WTC11 (cell line): ENCODE results near the gene SSRP1.

ENCODE experiments used
- CTCF ChIP-seq: fragments of 200-600 bp; IDR thresholded peaks from 2 replicates; pipeline ENCODE4 v1.8.0; 2022; ENCODE audit warnings: antibody characterized with exemption
- E2F1 ChIP-seq: sonication (generic); formaldehyde crosslinking; IDR thresholded peaks from 2 replicates; pipeline ENCODE4 v1.8.0; 2022; ENCODE audit warnings: mild to moderate bottlenecking, missing genetic modification reagents
- SMAD4 ChIP-seq: sonication (generic); formaldehyde crosslinking; IDR thresholded peaks from 2 replicates; pipeline ENCODE4 v1.8.0; 2022; ENCODE audit warnings: mild to moderate bottlenecking, missing genetic modification reagents
- USF2 ChIP-seq: sonication (generic); formaldehyde crosslinking; IDR thresholded peaks from 2 replicates; pipeline ENCODE4 v1.8.1; 2023; ENCODE audit warnings: mild to moderate bottlenecking, missing genetic modification reagents, moderate library complexity
- ZNF219 ChIP-seq: sonication (generic); formaldehyde crosslinking; IDR thresholded peaks from 2 replicates; pipeline ENCODE4 v1.8.0; 2023; ENCODE audit warnings: missing genetic modification reagents, mild to moderate bottlenecking, borderline replicate concordance
- ZNF425 ChIP-seq: fragments of 250-450 bp; sonication (Bioruptor Pico); conservative IDR thresholded peaks from 2 replicates; pipeline ENCODE4 v1.9.0; 2021; ENCODE audit warnings: mild to moderate bottlenecking
- ZNF512 ChIP-seq: sonication (generic); formaldehyde crosslinking; IDR thresholded peaks from 2 replicates; pipeline ENCODE4 v1.8.1; 2022; ENCODE audit warnings: missing genetic modification reagents, borderline replicate concordance

GRCh38 chr11:57336111-57336666 is 497 bp upstream of the SSRP1 start:
- TF ChIP-seq ZNF512 (CRISPR knock-in tag) (no peak), SMAD4 (CRISPR knock-in tag) (no peak), E2F1 (no peak), ZNF425 (CRISPR knock-in tag) (no peak), ZNF219 (CRISPR knock-in tag) (no peak), CTCF (no peak), USF2 (no peak)
